ENCODE measurements around the gene PLEKHM2. TPM values are rescaled to one million over a fixed set of nuclear protein-coding genes. Genes with fewer than 3 reads are reported as not detected.

PLEKHM2 gene
- total RNA-seq, 3 donors from 2014 or later (not counting 1 experiment from before 2014, with no cell fraction given): 47.8 to 61.0 (median 50.9) TPM

DNA sequence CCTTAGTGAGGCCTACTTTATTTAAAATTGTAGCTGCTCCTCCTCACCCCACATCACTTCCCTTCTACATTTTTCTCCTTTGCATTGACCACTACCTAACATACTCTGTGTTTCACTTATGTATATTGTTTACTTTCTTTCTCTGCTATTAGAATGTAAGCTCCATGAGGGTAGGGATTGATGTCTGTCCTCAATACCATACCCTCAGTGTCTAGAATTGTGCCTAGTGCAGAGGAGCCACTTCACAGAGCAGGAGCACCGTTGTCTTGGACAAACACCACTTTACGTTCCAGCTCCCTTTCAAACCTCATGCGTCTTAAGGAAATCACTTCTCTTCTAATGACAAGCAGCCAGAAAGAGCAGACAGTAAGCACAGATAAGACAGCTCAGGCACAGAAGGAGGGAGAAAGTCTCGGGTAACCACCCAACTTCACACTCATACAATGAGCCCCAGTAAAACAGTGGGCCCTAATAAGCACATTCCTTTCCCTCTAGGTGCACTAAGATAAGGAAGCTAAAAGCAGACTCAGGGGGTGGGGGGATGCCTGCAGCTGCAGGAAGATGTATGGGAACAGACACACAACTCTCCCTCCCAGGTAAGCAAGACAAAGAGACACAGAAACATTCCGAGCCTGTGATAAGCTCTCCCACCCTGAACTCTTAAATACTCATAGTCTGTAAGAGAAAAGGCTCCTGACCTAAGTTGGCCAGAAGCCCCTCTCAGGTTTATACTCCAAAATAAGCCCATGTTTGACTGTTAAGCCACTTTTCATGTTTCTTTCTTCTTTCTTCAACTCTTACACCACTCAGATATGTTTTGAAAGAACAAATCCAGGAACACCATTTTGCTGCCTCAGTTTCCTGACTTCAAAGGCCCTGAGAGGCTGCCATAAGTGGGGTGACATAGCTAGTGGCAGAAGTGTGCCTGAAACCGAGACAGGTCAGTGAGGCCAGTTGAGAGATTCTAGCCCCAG lies 7.1 kb upstream of the PLEKHM2 start:
- no peak overlapping the region for H3K4me3 ChIP-seq (ENCODE audit: low read length)
- H3K4me3 Mint-ChIP-seq: no peak overlapping the region
- H3K27me3 Mint-ChIP-seq (ENCODE audit: low read depth in 2 of 2): no peaks in the 10 kb centered on the region
- H3K36me3 ChIP-seq (ENCODE audit: control insufficient read depth, insufficient read depth, low read length): no peaks in the 10 kb centered on the region
- H3K4me1 Mint-ChIP-seq: no peaks in the 10 kb centered on the region
- no peaks in the 10 kb centered on the region for H3K36me3 Mint-ChIP-seq
- H3K27ac ChIP-seq (ENCODE audit: low read length): no peak overlapping the region
- no peaks in the 10 kb centered on the region for H3K9me3 ChIP-seq (ENCODE audit: control insufficient read depth, insufficient read depth, low read length)
- no peak for ATAC-seq
- no peaks in the 10 kb centered on the region for H3K4me1 ChIP-seq (ENCODE audit: control insufficient read depth, insufficient read depth, low read length)
- WGBS (ENCODE audit: insufficient coverage): 97% methylated on average over 5 of the region's 6 CpGs
- H3K27me3 ChIP-seq (ENCODE audit: control insufficient read depth, insufficient read depth, low read length): no peaks in the 10 kb centered on the region
- no peak for DNase-seq
- TF ChIP-seq, protein P1, sequence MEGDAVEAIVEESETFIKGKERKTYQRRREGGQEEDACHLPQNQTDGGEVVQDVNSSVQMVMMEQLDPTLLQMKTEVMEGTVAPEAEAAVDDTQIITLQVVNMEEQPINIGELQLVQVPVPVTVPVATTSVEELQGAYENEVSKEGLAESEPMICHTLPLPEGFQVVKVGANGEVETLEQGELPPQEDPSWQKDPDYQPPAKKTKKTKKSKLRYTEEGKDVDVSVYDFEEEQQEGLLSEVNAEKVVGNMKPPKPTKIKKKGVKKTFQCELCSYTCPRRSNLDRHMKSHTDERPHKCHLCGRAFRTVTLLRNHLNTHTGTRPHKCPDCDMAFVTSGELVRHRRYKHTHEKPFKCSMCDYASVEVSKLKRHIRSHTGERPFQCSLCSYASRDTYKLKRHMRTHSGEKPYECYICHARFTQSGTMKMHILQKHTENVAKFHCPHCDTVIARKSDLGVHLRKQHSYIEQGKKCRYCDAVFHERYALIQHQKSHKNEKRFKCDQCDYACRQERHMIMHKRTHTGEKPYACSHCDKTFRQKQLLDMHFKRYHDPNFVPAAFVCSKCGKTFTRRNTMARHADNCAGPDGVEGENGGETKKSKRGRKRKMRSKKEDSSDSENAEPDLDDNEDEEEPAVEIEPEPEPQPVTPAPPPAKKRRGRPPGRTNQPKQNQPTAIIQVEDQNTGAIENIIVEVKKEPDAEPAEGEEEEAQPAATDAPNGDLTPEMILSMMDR (IDR thresholded peaks at IDR 0.05): no peak
- H3K9me3 Mint-ChIP-seq: no peaks in the 10 kb centered on the region
- intact Hi-C loops (cut with micrococcal nuclease): no loop called here
- no peak overlapping the region for H3K27ac Mint-ChIP-seq

DNA sequence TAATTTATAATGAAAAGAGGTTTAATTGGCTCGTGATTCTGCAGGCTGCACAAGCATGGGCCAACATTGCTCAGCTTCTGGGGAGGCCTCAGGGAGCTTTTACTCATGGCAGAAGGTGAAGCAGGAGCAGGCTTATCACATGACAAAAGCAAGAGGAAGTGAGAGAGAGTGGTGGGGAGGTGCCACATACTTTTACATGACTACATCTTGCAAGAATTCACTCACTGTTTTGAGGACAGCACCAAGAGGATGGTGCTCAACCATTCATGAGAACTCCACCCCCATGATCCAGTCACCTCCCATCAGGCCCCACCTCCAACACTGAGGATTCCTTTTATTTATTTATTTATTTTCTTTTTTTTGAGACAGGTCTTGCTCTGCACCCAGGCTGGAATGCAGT lies 5.5 kb upstream of the PLEKHM2 start:
- H3K9me3 Mint-ChIP-seq: no peaks in the 10 kb centered on the region
- no peaks in the 10 kb centered on the region for H3K27me3 Mint-ChIP-seq (ENCODE audit: low read depth in 2 of 2)
- intact Hi-C loops (cut with micrococcal nuclease): no loop called here
- no peaks in the 10 kb centered on the region for H3K27me3 ChIP-seq (ENCODE audit: control insufficient read depth, insufficient read depth, low read length)
- H3K36me3 Mint-ChIP-seq: no peaks in the 10 kb centered on the region
- H3K4me3 Mint-ChIP-seq: no peak overlapping the region
- no peak for DNase-seq
- H3K27ac ChIP-seq (ENCODE audit: low read length): no peak overlapping the region
- H3K4me1 Mint-ChIP-seq: peaks cover 0 to 12% of the 10 kb centered on the region in 2 donors
- H3K9me3 ChIP-seq (ENCODE audit: control insufficient read depth, insufficient read depth, low read length): no peaks in the 10 kb centered on the region
- no peaks in the 10 kb centered on the region for H3K36me3 ChIP-seq (ENCODE audit: control insufficient read depth, insufficient read depth, low read length)
- TF ChIP-seq, protein P1 (IDR thresholded peaks at IDR 0.05): no peak
- no peak for ATAC-seq
- WGBS (ENCODE audit: insufficient coverage): 74% methylated on average over 1 of the region's 1 CpG
- H3K4me3 ChIP-seq (ENCODE audit: low read length): no peak overlapping the region
- H3K27ac Mint-ChIP-seq: no peak overlapping the region
- peaks cover 6% of the 10 kb centered on the region for H3K4me1 ChIP-seq (ENCODE audit: control insufficient read depth, insufficient read depth, low read length)

DNA sequence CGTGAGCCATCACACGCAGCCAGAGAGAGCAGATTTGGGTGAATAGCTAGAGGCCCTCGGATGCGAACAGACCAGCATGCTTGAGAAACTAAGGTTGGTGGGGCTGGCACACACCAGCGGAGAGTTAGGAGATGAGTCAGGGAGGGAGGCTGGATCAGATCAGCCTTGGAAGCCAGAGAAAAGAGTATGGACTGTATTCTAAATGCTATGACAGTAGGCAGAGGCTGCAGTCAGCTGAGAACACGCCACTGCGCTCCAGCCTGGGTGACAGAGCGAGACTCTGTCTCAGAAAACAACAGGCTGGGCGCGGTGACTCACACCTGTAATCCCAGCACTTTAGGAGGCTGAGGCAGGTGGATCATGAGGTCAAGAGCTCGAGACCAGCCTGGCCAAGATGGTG lies 4.0 kb upstream of the PLEKHM2 start:
- 96% methylated on average over 11 of the region's 11 CpGs for WGBS (ENCODE audit: insufficient coverage)
- no peak overlapping the region for H3K27ac Mint-ChIP-seq

More for the DNA sequence above, 4.0 kb upstream of the PLEKHM2 start:
- H3K9me3 ChIP-seq (ENCODE audit: control insufficient read depth, insufficient read depth, low read length): no peaks in the 10 kb centered on the region
- ATAC-seq: no peak
- Mint-ChIP-seq H3K36me3 (no peaks in the 10 kb centered on the region), H3K27me3 (ENCODE audit: low read depth in 2 of 2) (no peaks in the 10 kb centered on the region), H3K4me1 (peaks cover 4 to 21% of the 10 kb centered on the region in 2 donors), H3K4me3 (no peak overlapping the region), H3K9me3 (no peaks in the 10 kb centered on the region)
- no peak for DNase-seq
- H3K4me3 ChIP-seq (ENCODE audit: low read length): no peak overlapping the region
- TF ChIP-seq, protein P1 (IDR thresholded peaks at IDR 0.05): no peak
- no peaks in the 10 kb centered on the region for H3K27me3 ChIP-seq (ENCODE audit: control insufficient read depth, insufficient read depth, low read length)
- peaks cover 15% of the 10 kb centered on the region for H3K4me1 ChIP-seq (ENCODE audit: control insufficient read depth, insufficient read depth, low read length)
- no peaks in the 10 kb centered on the region for H3K36me3 ChIP-seq (ENCODE audit: control insufficient read depth, insufficient read depth, low read length)
- intact Hi-C loops (cut with micrococcal nuclease): loop anchor here (10.0 kb wide), 1 partner anchor 65 kb away; the partner anchor contains the start of gene DDI2
- H3K27ac ChIP-seq (ENCODE audit: low read length): no peak overlapping the region
